ENCODE results near the gene MRPL51. TPM values are rescaled to one million over a fixed set of nuclear protein-coding genes. Genes with fewer than 3 reads are reported as not detected.
A peak's percentile ranks its signal among the peaks of the same experiment; 100 is the strongest.

MRPL51 gene
- total and polyA plus RNA-seq, 10 of the 15 experiments (the other 5 are each of a cell fraction or from before 2014, with no cell fraction given) = 137 to 1,202 (median 267) TPM

DNA sequence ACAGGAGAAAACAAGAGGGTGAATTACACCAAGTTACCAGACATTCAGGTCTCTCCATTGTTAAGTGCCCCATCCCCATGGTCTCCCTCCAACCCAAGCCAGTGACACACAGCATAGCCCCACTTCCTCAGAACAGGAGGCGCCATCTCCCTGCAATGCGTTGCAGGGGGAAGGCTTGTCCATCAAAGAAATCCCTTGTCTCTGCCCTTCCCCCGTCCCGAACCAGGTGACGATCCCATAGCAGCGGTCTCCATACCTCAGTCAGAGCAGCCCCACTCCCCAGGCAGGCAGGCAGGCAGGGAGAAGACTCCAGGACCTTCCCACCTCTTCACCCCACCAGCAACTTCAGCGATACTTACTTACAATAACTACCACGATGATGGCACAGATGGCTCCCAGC lies 28.5 kb downstream of the MRPL51 start:
- ChIA-PET CTCF (interaction anchor here (0.7 to 7.3 kb wide), 30 partner anchors 8 to 230 kb away, joined by 3 to 240 read pairs (median 11); partner anchors contain the start of genes CD27, TAPBPL and ZNF384), RAD21 (ENCODE audit: unreplicated experiment) (interaction anchor here (0.9 to 8.8 kb wide), 19 partner anchors 18 to 181 kb away, joined by 3 to 319 read pairs (median 7); partner anchors contain the start of genes CD27, GAPDH and TAPBPL), SMC1A (ENCODE audit: uncharacterized antibody, unreplicated experiment) (interaction anchor here (0.5 to 6.4 kb wide), 21 partner anchors 9 to 269 kb away, joined by 3 to 211 read pairs (median 13); partner anchors contain the start of genes CD27, GAPDH, TAPBPL and TNFRSF1A), POLR2A (interaction anchor here (1.3 to 10.3 kb wide), 6 partner anchors 18 to 130 kb away, joined by 4 to 384 read pairs (median 9); partner anchors contain the start of genes CD27 and TAPBPL)
- Histone ChIP-seq H3K4me1 (ENCODE audit: control insufficient read depth, insufficient read depth, low read length) (peaks cover 51% of the 10 kb centered on the region), H3K4me2 (ENCODE audit: control insufficient read depth, insufficient read depth) (no peak overlapping the region), H4K20me1 (ENCODE audit: control insufficient read depth, insufficient read depth) (no peaks in the 10 kb centered on the region), H3K36me3 (ENCODE audit: control insufficient read depth in 2 of 2, insufficient read depth in 2 of 2, low read length in 1 of 2) (peaks cover 23 to 40% of the 10 kb centered on the region in 2 experiments), H3K9me3 (replicated peaks; ENCODE audit: control insufficient read depth, insufficient read depth, low read length) (no peaks in the 10 kb centered on the region), H3K79me2 (ENCODE audit: control insufficient read depth, insufficient read depth, low read length) (peaks cover 77% of the 10 kb centered on the region), H3K27me3 (replicated peaks in 1 of 2; ENCODE audit: control insufficient read depth in 2 of 2, insufficient read depth in 2 of 2, low read length in 1 of 2) (no peaks in the 10 kb centered on the region), H3K9ac (ENCODE audit: control insufficient read depth, insufficient read depth, low read length) (no peak overlapping the region), H2AFZ (ENCODE audit: control insufficient read depth, low read depth, low read length) (no peak overlapping the region), H3K4me3 (no peak overlapping the region), H3K27ac (ENCODE audit: control insufficient read depth, insufficient read depth) (0 out of 2 replicates have a peak overlapping the region, but pooled peaks have one; percentile 89)
- ATAC-seq (no peak), DNase-seq (ENCODE audit: low read depth, low spot score) (no peak), FAIRE-seq (no peak)
- intact Hi-C loops (cut with micrococcal nuclease; ENCODE audit: unreplicated experiment) (loop anchor here (2.0 kb wide), 2 partner anchors 18 to 128 kb away; no protein-coding TSS in a partner anchor), in situ Hi-C loops (cut with MboI) (loop anchor here (5.0 kb wide), 1 partner anchor 37 kb away; no protein-coding TSS in a partner anchor)
- WGBS (ENCODE audit: insufficient coverage, insufficient replicate concordance, low lambda C conversion rate, missing lambda C conversion rate) = 86% methylated on average over 8 of the region's 8 CpGs
- BruUV-seq (replicated peaks) = no TSS peak
- peak; percentile 44 for TF ChIP-seq POLR2A (IDR thresholded peaks at IDR 0.05; ENCODE audit: low read depth, low read length)
- no peak for TF ChIP-seq HCFC1 (IDR thresholded peaks at IDR 0.05; ENCODE audit: low read length)

GRCh38 chr12:6463858-6464257 lies 29.2 kb downstream of the MRPL51 start:
- Histone ChIP-seq H3K79me2 (ENCODE audit: control insufficient read depth, insufficient read depth, low read length) (peaks cover 73% of the 10 kb centered on the region), H3K36me3 (ENCODE audit: control insufficient read depth in 2 of 2, insufficient read depth in 2 of 2, low read length in 1 of 2) (peaks cover 23 to 40% of the 10 kb centered on the region in 2 experiments), H3K9me3 (replicated peaks; ENCODE audit: control insufficient read depth, insufficient read depth, low read length) (no peaks in the 10 kb centered on the region), H3K9ac (ENCODE audit: control insufficient read depth, insufficient read depth, low read length) (no peak overlapping the region), H3K27ac (ENCODE audit: control insufficient read depth, insufficient read depth) (peak overlapping the region; percentile 89; the same call in 1 of the 2 replicates), H4K20me1 (ENCODE audit: control insufficient read depth, insufficient read depth) (no peaks in the 10 kb centered on the region), H3K4me2 (ENCODE audit: control insufficient read depth, insufficient read depth) (no peak overlapping the region), H3K4me1 (ENCODE audit: control insufficient read depth, insufficient read depth, low read length) (peaks cover 51% of the 10 kb centered on the region), H3K27me3 (replicated peaks in 1 of 2; ENCODE audit: control insufficient read depth in 2 of 2, insufficient read depth in 2 of 2, low read length in 1 of 2) (no peaks in the 10 kb centered on the region), H3K4me3 (no peak overlapping the region), H2AFZ (ENCODE audit: control insufficient read depth, low read depth, low read length) (no peak overlapping the region)
- ATAC-seq (no peak), FAIRE-seq (no peak), DNase-seq (ENCODE audit: low read depth, low spot score) (no peak)
- RAD21 ChIA-PET (ENCODE audit: unreplicated experiment) = interaction anchor here (0.9 to 8.8 kb wide), 10 partner anchors 9 to 141 kb away, joined by 3 to 319 read pairs (median 4); partner anchors contain the start of genes CD27 and TAPBPL
- no TSS peak for BruUV-seq (replicated peaks)
- intact Hi-C loops (cut with micrococcal nuclease; ENCODE audit: unreplicated experiment) = loop anchor here (2.0 kb wide), 2 partner anchors 17 to 127 kb away; no protein-coding TSS in a partner anchor
- CTCF ChIA-PET = interaction anchor here (0.8 to 7.3 kb wide), 16 partner anchors 11 to 182 kb away, joined by 3 to 147 read pairs (median 6); partner anchors contain the start of genes CD27 and MRPL51
- 91% methylated on average over 6 of the region's 6 CpGs for WGBS (ENCODE audit: insufficient coverage, insufficient replicate concordance, low lambda C conversion rate, missing lambda C conversion rate)
- SMC1A ChIA-PET (ENCODE audit: uncharacterized antibody, unreplicated experiment) = interaction anchor here (0.6 to 8.7 kb wide), 13 partner anchors 8 to 138 kb away, joined by 3 to 169 read pairs (median 11); partner anchors contain the start of genes CD27, GAPDH and TAPBPL
- in situ Hi-C loops (cut with MboI) = loop anchor here (5.0 kb wide), 1 partner anchor 37 kb away; no protein-coding TSS in a partner anchor
- POLR2A ChIA-PET = interaction anchor here (1.1 to 10.3 kb wide), 4 partner anchors 18 to 128 kb away, joined by 8 to 384 read pairs (median 84); partner anchors contain the start of genes CD27 and TAPBPL
- TF ChIP-seq, protein P1, sequence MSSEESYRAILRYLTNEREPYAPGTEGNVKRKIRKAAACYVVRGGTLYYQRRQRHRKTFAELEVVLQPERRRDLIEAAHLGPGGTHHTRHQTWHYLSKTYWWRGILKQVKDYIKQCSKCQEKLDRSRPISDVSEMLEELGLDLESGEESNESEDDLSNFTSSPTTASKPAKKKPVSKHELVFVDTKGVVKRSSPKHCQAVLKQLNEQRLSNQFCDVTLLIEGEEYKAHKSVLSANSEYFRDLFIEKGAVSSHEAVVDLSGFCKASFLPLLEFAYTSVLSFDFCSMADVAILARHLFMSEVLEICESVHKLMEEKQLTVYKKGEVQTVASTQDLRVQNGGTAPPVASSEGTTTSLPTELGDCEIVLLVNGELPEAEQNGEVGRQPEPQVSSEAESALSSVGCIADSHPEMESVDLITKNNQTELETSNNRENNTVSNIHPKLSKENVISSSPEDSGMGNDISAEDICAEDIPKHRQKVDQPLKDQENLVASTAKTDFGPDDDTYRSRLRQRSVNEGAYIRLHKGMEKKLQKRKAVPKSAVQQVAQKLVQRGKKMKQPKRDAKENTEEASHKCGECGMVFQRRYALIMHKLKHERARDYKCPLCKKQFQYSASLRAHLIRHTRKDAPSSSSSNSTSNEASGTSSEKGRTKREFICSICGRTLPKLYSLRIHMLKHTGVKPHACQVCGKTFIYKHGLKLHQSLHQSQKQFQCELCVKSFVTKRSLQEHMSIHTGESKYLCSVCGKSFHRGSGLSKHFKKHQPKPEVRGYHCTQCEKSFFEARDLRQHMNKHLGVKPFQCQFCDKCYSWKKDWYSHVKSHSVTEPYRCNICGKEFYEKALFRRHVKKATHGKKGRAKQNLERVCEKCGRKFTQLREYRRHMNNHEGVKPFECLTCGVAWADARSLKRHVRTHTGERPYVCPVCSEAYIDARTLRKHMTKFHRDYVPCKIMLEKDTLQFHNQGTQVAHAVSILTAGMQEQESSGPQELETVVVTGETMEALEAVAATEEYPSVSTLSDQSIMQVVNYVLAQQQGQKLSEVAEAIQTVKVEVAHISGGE (CRISPR knock-in tag; IDR thresholded peaks at IDR 0.05) = no peak
- TF ChIP-seq NR2F1 (conservative IDR thresholded peaks at IDR 0.05) (no peak), SPI1 (IDR thresholded peaks at IDR 0.05; ENCODE audit: borderline replicate concordance, insufficient read depth, low read depth, low read length) (no peak), HCFC1 (IDR thresholded peaks at IDR 0.05; ENCODE audit: low read length) (no peak), ZBED1 (IDR thresholded peaks at IDR 0.05; ENCODE audit: borderline replicate concordance) (no peak), BCL3 (IDR thresholded peaks at IDR 0.05; ENCODE audit: borderline replicate concordance, insufficient read depth, low read depth, low read length, poor library complexity, severe bottlenecking) (no peak), NBN (IDR thresholded peaks at IDR 0.05) (no peak), POLR2AphosphoS2 (IDR thresholded peaks at IDR 0.05; ENCODE audit: low read depth, low read length) (no peak)

Data from GM12878 (cell line).